Central memory CD4-positive, alpha-beta T cell (primary cell): ENCODE data around the gene NFIX.
A peak's percentile ranks its signal among the peaks of the same experiment; 100 is the strongest.

Experiments
- DNase-seq: peaks from one replicate; pipeline ENCODE4 v3.0.0; 2022

The NFIX gene

DNA sequence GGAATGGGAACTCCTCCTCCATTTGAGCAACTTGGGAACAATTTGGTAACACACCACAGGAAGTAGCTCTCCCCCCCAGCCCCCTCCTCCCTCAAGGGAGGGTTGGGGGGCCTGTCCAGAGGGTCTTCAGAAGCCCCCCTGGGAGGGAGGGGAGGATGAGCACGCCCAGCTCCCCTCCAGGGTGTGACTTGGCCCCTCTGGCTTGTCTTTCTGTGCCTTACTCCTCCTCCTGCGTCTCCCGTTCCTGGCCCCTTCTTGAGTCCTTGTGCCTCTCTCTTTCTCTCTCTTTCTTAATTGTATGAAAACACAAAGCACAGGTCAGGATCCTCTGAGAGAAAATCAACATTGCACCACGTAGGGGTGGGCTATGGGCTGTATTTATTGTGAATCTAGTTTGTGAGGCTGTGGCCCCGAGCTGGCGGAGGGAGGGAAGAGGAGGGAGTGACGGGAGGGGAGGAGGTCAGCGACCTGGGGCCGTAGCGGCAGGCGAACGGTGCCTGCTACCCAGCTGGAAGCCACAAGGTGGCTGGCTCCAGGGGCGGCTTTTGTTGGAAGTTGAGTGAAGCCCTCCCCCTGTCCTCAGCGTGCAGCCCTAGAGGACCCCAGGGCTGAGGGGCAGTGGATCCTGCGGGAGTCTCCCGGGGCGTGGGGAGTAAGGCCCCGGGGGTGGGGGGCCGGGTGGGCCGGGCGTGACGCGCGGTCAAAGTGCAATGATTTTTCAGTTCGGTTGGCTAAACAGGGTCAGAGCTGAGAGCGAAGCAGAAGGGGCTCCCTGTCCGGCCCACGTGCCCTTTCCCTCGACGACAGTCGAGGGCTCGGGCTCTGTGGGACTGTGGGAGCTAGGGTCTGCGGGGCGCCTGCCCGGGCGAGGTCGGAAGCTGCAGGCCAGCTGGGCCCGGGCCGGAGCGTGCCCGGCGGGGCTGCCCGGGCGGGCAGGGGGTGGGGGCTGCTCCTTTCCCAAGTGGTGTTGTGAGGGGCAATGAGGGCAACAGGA, 101.0 kb downstream of the NFIX start:
- no peak for DNase-seq

DNA sequence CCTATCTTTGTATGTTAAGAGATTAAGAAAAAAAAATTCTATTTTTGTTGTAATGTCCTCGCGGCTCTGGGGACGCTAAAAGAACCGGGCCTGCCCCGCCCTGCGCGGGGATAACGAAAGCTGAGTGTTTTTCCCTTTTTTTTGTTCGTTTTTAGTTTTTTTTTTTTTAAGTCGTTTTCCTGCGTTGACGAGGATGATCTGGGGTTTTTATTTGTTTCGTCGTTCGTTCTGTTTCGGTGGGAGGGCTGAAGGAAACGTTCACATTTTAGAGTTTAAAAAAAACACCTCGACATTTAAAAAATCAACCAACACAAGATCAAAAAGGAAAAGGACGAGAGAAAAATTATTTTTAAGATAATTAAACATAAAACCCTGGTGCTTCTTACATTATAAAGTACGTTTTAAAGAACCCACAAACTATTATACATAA, 101.8 kb downstream of the NFIX start:
- DNase-seq: peak; percentile 19

DNA sequence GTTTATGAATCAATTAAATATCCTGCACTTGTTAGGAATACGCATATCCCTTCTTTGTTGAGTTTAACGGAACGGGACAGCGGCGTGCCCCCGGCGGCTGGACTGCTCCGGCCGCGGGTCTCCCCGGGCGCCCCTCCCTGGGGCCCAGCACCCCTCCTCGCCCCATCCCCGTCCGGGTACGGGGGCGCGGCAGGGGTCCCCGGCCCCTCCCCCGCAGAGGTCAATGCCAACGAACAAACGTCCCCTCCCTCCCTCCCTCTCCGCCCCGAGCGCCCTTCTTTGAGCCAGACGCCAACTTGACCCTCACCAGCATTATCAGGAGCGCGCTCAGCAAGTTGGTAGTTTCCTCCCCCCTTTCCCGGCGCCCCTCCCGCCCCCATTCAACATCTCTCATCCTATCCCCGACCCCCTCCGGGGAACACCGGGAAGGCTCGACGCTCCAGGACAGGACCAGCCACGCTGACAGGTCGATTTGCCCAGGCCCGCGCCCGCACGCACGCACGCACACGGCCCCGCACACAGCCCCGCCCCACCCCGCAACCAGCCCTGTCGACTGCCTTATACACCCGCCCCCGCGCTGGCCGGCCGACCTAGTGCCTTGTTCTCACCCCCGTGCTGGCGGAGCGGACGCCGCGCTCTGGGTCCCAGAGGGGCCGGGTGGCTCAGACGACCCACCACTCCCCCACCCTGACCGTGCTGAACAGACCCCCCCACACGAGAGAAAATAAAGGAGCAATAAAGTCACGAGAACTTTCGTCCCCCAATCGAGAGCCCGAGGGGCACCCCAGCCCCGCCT, 102.4 kb downstream of the NFIX start:
- no peak for DNase-seq

DNA sequence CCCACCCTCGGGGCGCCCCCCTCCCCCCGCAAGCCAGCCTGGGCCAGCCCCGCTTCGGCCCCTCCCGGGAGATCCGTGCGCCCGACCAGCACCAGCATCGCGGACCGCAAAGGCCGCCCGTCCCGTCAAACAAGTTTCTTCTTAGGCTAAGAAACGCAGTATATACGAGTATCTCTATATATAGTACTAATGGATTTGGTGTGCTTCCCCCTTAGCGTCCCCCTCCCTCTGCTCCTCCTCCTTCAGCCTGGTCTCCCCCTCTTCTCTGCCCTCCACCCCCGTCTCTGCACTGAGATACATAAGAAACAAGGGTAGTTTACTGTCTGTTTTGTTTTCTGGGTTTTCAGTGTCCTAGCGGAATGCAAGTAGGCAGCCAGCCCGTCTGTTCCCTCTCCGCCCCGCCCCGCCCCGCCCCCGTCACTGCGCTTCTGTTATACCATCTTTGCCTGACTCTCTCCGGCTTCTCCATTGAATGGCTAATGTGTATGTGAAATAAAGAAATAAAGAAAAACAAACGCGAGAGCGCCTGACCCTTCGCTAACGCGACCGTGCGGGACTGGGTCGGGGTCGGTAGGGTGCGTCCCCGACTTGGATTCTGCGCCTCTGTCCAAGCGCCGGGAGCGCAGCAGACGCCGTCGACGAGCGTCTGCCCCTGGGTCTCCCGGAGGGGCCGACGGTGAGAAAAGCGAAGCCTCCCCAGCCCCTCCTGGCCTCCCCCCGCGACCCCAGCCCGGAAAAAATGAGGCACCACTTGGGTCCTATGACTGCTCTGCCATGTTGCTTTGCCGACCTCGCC, 103.2 kb downstream of the NFIX start:
- peak; percentile 36 for DNase-seq

DNA sequence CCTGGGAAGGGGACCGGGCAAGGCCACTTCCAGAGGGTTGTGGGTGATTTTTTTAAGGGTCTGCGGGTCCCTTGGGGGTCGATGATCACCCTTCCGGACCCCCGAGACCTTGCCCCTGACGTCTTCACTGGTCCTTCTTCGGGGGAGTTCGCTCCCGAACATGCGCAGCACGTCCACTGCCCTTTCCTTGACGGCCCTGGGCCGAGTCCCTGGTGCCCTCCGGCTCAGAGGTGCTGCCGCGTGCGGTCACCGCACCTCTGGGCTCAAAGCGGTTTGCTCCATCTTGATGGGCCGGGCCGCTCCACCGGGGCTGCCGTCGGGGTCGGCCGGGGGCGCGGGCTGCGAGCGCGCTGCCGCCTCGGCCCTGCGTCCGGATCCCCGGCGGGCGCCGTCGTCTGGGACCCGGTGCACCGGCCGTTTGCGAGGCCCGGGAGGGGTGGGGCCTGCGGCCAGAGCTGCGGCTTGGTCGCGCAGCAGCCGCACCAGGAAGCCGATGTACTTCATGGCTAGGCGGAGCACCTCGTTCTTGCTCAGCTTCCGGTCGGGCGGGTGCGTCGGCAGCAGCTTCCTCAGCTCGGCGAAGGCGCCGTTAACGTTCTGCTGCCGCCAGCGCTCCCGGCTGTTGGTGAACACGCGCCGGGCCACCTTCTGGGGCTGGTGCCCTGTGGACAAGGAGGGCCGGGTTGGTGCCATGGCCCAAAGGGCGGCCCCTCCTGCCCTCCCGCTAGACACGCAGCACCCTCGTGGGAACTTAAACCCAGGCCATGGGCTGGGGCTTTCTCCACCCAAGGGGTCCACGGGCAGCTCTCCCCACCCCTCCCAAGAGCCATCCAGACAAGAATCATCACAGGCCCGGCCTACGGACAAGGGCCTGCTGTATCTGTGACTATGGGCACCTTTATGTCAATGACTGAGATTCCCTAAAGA, 104.1 kb downstream of the NFIX start:
- peak; percentile 84 for DNase-seq

DNA sequence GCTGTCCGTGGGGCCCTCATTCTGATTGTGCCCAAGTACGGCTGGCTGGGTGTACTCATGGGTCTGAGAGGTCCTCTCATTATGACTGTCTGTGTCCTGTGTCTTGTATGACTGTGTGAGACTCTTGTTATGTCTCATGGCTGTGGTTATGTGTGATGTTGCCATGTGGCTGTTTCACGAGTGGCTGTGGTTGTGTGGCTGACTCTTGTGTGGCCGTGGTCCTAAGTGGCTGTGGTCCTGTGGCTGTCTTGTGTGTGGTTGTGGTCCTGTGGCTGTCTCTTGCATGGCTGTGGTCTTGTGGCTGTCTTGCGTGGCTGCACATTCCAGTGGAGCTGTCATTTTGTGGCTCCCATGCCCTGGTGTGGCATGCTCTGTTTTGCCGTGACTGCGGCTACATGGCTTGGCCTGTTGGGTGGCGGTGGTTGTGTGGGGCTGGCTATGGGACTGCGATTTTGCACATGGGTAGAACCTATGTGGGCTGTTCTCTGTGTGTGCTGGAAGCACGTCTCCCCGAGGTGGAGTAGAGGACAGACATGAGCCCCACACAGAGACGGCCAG, 104.8 kb downstream of the NFIX start:
- DNase-seq: peak; percentile 60

DNA sequence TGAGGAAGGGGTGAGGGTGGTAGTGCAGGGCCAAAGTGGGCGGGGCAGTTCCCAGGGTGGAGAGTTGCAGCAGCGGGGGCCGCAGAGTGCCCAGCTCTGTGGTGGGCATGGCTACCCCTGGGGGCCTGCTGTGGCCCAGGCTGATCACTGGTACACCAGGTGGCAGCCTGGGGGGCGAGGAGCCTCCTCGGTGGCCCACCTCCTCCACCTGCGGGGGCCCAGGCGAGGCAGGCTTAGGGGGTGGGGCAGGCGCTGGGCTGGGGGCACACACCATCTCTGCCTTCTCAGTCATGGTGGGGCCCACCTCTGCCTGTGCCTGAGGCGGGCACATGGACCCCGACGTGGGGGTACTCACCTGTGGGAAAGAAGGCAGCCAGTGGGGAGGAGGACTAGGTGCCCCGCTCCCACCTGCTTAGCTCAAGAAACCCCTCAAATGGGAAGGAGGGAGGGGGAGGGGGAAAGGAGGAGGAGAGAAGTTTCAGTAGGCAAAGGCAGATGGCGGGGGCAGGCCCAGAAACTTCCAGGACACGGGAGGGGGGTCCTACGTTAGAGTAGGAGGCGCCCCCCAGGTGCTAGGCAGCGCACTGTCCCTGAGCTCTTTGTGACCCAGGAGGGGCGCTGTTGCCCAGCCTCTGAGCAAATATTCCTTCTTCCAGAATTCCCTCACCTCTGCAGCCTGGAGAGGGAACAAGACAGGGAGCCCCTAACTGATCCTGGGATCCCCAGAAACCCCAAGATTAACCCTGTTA, 105.7 kb downstream of the NFIX start:
- DNase-seq: no peak

DNA sequence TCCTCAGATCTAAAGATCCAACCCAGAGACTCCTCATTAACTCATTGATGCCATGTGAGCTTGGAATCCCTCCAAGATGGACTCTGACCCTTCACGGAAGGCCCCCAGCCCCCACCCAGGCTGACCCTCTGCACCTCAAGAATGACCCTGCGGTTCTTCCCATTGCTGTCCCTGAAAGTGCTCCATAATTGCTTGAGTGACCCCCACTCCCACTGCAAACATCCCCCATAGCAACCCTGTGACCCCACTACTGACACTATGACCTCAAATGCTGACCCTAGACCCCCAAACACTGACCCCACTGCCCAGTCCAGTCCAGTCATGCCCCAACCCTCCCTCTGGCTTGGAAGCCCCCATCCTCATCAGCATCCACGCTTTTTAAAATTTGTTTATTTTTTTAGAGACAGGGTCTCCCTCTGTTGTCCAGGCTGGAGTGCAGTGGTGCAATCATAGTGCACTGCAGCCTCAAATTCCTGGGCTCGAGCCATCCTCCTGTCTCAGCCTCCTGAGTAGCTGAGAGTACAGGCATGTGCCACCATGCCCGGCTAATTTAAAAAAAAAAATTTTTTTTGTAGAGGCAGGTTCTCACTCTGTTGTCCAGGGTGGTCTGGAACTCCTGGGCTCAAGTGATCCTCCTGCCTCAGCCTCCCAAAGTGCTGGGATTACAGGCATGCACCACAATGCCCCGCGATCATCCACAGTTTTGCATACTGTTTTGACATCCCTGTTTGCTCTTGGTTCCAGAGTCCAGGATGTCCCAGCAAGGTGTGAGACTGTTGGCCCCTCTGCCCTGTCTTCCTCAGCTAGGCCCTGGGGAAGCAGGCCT, 106.5 kb downstream of the NFIX start:
- DNase-seq: no peak

DNA sequence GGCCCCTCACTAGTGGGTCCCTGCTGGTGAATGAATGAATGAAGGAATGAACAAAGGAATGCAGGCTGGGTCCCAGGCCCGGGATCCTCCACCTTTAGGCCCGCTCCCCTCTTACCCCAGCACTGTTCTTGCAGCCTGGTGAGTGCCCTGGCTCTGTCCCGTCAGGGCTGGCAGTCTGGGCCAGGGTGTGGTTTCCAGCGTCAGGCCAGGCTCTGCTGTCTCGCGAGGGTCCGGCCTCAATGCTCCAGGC, 107.1 kb downstream of the NFIX start:
- DNase-seq: no peak

DNA sequence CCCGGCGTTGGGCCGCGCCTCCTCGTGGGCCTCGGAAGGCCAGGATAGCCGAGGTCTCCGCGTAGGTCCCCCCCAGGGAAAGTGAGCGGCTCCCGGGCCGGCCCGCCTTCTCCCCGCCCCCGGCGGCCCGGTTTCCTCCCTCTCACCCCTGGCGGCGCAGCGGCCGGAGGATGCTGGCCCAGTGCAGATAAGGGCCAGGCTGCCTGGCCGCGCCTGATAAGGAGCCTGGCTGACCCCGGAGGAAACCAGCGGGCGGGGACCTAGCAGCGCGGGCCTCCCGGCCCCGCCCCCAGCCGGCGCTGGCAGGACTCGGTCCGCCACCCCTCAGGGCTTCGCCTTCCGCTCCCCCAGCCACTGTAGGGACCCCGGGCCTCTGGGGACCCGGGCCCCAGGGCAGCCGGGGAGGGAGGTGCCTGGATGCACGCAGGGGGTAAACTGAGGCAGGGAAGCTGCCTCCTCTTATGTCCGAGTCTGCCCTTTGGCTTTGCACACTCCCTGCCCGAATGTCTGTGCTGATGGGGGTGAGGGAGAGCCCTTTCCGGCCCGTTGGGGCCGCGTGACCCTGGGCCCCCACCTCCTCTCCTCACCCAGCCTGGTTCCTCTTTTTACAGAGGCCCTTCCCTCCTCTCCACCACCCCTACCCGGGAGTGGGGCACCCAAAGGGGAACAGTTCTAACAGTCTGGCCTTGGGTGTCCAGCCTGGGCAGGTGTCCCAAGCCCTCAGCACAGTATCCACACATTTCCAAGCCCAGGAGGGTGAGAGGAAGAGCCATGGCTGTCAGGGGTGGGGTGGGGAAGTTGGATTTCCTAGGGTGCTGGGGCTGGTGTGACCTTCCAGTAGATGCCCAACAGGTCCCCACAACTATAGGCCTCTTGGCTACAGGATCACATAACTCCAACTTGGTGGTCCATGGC, 107.6 kb downstream of the NFIX start, which contains the start of gene LYL1:
TSS of gene LYL1 (minus strand) at position 193 of the 915 bp plus-strand sequence. CDS start 1,687 bp downstream, outside the sequence.
- DNase-seq: no peak

DNA sequence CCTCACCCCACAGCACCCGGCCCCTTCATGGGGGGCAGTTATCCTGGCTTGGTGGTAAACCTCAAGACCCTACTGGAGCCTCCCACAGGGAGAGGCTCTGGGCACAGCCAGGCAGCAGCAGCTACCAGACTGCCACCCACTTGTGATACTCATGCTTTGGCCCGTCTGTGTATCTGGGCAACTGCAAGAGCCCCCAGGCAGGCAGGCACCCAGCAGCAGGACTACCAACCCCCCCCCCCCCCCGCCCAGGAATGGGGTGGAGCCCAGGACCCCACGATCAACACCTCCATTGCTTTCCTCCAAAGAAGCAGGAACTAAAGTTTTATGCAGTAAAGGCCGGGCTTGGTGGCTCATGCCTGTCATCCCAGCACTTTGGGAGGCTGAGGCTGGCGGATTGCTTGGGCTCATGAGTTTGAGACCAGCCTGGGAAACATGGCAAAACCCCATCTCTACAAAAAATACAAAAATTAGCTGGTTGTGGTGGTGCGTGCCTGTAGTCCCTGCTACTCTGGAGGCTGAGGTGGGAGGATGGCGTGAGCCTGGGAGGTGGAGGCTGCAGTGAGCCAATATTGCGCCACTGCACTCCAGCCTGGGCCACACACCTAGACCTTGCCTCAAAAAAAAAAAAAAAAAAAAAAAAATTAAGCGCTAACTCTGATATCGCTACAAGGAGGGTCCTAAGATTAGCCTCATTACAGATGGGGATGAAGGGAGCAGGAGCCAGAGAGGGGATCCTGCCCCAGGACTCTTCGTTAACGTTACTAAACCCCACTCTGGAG, 108.5 kb downstream of the NFIX start:
- DNase-seq: no peak

DNA sequence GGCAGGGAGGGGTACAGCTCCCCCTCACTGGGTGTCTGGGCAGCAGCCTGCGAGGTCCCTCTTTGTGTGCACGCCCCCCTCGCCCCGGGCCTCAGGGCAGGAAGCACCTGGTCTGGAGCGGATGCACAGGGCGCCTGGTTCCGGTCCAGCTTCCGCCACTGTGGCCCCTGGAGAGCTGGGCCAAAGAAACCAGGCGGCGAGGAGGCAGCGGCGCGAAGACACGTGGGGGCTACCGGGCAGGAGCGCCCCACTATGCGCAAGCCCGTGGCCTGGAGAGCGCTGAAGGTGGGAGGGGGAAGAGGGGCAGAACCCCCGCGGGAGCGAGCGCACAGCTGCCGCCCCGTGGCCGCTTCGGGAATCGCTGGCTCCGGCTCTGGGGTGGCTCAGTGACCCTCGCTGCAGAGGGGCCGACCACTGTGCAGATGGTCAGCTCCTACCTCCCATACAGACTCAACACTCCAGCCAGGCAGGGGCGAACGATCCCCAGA, 109.1 kb downstream of the NFIX start:
- DNase-seq: peak; percentile 50

DNA sequence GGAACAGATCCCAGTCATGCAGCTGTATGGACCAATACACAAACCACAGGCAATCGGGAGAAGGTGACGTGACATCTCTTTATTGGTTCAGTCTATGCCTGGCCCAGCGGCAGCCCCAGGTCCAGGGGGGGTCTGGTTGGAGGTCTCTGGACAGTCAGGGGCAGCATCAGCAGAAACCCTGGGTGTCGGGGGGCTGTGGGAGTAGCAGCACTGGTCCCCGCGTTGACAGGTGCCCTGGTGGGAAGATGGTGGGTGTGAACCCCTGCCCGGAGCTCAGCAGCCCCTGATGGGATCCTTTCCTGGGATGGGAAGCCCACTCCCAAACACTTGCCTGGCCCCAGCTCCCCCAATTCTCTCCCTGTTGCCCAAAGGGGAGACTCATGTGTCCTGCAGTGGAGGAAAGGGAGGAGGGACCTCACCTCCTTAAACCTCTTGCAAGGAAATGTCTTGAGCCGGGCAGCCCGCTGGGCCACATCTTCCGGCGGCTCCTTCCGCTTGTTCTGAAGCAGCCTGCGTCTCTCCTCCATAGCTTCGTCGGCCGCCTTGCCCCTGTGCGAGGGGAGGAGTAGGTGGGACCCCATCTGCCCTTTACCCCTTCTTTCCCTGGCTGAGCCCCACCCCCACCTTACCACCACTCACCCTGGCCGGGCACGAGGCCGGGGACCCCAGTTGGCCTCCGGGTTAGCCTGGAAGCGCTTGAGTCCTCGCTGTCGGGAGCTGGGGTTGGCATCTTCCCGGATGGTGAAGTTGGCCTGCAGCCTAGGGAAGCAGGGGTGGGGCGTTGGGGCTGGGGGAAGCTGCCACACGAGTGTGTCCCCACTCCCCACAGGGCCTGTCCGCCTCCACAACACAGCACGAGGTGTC, 109.8 kb downstream of the NFIX start:
- DNase-seq: peak; percentile 24

DNA sequence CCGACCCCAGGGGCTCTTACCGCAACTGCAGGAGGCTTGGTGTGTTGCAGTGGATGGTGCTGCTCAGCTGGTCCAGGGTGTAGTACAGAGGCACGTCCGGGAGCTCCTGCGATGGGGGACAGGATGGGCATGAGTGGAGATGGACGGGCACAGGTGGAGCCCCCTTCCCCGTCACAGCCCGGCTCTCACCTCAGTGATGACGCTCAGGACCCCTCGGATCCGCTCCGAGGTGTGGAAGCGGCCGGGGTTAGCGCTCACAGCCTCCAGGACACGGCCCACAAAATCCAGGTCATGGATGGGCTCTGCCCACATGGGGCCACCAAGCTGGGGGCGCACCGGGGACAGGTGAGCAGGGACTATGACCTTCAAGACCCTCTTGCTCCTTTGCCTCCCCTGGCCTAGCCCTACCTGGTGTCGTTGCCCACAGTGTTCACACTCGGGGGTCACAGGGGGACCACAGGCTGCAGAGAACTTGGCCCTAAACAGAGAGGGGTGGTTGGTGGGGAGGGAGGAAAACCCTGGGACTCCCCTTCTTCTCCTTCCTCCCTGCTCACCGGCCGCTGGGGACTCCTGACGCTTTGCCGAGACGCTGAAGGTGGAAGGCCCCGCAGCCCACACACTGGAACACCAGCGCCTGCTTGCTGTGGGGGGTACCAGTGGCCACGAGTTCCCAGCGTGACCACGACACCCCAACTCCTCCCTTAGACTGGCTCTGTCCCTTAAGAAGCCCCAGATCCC, 114.3 kb downstream of the NFIX start:
- DNase-seq: no peak

DNA sequence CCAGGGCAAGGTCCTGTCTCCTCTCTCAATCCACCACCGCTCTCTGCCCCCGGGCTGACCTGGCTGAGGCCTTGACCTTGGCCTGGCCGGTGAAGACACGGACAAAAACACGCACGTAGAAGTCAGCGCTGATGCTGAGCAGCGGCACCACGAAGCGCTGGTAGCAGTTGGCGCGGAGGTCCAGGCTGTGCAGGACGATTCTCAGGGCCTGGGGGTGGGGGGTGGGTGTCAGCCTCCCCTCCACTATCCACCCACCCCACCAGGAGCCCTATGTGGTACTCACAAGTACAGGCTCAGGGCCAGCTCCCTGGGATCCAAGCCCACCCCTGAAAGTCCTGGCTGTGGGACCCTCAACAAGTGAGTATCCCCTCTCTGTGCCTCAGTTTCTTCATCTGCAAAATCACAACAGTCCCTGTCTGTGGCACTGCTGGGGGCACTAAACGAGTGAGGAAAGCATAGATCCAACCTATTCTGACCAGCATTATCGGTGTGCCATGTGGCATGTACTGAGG, 114.9 kb downstream of the NFIX start:
- DNase-seq: no peak

DNA sequence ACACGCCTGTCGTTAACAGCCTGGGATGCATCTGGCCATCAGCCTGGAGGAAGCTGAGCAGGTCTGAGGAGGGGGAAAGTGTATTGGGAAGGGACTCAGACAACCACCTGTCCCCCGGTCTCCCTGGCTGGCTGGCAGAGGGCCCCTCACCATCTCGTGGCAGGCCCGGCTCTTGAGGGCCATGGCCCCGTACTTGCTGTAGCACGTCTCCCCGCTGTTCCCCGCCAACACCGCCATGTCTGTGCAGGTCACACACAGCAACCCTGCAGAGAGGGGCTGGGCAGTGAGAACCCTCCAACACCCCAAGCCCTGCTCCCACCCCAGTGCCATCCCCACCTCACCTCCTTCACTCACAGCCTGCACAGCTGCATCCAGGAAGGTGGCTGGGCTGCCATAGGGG, 117.3 kb downstream of the NFIX start:
- DNase-seq: no peak
